GM04504 (cell line): ENCODE results near the gene TNFSF9.
"Not testable (repeated sequence)": the region's sequence is repeated elsewhere in the genome, so short reads cannot be mapped to it uniquely, and the experiment has no call there.

Source experiments
- DNase-seq: peaks from one replicate; pipeline ENCODE4 v3.0.0-alpha.2; 2012; ENCODE audit warnings: low read depth

Gene TNFSF9

DNA sequence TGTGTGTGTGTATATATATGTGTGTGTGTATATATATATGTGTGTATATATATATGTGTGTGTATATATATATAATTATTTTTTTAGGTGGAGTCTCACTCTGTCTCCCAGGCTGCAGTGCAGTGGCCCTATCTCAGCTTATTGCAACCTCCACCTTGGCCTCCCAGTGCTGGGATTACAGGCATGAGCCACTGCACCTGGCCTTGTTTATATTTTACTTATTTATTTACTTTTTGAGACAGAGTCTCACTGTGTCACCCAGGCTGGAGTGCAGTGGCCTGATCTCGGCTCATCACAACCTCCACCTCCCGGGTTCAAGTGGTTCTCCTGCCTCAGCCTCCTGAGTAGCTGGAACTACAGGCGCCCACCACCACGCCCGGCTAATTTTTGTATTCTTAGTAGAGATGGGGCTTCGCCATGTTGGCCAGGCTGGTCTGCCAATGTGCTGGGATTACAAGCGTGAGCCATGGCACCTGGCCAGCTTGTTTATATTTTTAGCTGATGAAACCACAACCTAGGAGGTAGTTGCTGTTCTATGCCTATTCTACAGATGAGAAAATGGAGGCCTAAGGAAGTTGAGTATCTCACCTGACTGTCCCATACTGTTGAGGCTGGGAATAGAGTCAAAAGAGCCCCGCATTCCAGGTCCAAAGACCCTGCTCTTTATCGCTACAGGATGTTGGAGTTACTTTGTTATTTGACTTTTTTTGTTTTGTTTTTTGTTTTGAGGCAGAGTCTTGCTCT lies 22.6 kb upstream of the TNFSF9 start:
- DNase-seq, result not testable (repeated sequence)

DNA sequence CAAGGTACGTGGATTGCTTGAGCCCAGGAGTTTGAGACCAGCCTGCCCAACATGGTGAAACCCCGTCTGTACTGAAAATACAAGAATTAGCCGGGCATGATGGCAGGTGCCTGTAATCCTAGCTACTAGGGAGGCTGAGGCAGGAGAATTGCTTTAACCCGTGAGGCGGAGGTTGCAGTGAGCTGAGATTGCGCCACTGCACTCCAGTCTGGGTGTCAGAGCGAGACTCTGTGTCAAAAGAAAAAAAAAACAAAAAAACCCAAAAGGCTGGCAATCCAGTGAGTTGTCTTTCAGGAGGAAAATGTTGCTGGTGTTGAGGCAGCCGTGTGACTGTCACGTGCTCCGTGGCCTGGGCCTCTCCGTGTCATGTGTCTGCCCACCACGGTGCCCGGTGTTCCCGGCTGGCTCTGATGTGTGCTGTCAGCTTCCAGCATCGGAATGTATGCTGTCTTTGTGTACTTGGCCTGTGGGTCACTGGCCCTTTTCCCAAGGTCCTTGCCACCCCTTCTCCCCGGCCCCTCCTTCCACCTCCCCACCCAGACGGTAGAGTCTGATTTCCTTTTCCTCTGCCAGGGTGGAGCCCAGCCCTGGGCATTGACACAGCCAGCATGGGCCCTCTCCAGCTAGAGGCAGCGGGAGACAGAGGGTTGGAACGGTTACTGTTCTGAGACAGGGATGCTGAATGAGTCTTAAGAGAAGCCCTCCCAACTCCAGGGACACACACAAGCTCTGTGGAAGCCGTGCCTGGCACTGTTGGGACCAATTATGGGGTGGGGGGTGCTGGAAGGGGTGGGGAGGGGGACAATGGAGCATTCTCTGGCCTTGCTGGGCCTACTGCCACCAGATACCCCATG lies 21.5 kb upstream of the TNFSF9 start:
- DNase-seq, result no peak

DNA sequence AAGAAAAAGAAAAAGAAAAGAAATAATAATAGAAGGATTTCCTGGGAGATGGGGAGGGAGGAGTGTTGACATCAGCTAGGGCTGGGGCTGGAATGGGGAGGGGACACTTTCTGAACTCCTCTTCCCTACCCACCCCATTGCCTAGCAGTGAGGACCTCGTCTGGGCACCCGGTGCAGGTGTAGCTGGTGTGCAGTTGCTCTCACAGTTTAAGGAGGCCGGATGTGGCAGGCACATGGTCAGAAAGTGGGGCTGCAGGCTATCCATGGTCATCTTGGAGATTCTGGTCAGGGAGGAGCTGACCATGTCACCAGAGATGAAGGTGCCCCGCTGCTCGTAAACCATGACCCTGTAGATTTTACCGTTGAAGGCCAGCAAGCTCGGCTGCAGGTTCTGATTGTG lies 20.2 kb upstream of the TNFSF9 start:
- DNase-seq, result no peak

DNA sequence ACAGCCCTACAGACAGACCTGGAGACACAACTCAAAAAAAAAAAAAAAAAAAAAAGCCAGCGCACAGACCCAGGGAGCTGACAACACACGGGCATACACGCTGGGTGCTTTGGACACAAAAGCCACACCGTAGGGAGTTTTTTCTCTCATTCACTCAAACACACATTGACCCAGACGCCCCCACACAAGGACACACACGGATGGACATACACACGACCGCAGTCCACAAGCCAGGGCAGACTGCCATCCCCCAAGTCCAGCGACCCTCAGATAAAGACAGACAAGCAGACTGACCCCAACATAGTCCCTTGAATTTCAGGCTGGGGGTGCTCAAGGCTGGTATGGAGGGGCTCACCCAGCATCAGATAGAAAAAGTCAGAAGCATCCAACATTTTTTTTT lies 16.7 kb upstream of the TNFSF9 start:
- no peak for DNase-seq

DNA sequence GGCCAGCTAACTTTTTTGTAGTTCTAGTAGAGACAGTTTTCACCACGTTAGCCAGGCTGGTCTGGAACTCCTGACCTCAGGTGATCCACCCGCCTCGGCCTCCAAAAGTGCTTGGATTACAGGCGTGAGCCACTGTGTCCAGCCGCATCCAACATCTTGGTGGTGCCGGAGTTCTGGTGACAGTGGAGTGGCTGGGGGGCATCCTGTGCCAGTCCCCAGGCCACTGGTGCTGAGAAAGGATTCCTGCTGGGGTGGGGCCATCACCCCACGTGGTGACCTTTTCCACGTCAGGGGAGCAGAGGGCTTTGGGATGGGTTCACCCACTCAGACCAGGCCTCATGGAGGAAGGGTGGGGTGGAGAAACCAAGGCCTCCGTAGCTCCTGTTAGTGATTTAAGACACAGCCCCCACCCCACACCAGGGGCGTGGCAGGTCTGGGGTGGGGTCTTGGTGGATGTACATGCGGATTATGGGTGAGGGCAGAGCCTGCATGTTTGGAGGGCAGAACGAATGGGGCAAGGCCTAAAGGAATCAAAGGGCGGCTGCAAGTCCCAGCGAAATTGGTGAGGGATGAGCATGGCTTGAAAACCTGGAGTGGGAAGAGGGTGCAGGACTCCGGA lies 15.8 kb upstream of the TNFSF9 start:
- no peak for DNase-seq

DNA sequence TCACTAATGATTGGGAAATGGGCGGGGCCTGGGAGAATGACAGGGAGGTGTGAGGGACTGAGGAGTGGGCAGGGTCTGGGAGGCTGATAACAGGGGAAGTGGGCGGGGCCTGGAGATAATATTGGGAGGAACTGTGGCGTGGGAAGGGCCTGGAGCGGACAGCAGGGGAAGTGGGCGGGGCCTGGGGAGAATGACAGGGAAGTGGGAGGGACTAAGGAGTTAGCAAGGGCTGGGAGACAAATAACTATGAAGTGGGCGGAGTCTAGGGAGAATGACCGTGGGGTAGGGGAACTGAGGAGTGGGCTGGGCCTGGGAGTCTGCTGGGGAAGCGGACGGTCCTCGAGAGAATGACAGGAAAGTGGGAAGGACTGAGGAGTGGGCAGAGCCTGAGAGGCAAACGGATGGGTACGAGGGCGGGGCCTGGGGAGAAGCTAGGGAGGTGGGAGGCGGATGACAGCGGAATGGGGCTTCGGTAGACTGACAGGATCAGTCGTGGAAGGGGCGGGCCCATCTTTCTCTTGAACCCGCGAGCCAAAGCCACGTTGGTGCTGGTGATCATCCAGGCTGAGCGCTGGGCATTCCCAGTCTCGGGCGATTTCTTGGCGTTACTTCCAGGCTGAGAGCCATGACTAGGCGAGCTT lies 14.7 kb upstream of the TNFSF9 start:
- DNase-seq, result peak; percentile 72

DNA sequence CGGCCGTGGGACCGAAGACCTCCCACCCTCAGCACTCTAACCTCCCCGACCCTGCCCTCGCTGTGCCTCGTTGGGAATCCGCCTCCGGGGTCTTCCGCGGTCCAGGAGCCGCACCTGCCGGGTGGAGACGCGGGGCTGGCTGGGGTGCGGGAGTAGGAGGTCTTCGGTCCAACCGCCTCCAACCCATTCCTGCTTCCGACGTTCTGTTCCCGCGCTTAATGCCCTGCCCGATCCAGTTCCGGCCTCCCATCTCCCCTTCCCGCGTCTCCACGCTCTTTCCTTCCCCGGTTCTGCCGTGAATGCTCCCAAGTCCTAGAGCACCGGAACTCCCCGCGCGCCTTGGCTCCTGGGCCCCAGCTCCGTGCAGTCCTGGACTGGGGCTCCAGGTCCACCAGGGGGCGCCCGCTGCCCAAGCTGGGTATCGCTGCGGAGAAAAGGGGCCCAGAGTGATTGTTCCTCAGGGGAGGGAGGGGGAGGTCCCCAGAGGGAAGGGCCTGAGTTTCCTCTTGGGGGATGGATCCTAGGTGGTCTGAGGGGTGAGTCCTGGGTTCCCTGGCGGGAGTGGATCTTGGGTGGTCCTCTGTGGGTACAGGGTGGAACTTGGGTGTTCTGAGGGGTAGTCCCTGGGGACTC lies 14.1 kb upstream of the TNFSF9 start:
- peak; percentile 59 for DNase-seq

DNA sequence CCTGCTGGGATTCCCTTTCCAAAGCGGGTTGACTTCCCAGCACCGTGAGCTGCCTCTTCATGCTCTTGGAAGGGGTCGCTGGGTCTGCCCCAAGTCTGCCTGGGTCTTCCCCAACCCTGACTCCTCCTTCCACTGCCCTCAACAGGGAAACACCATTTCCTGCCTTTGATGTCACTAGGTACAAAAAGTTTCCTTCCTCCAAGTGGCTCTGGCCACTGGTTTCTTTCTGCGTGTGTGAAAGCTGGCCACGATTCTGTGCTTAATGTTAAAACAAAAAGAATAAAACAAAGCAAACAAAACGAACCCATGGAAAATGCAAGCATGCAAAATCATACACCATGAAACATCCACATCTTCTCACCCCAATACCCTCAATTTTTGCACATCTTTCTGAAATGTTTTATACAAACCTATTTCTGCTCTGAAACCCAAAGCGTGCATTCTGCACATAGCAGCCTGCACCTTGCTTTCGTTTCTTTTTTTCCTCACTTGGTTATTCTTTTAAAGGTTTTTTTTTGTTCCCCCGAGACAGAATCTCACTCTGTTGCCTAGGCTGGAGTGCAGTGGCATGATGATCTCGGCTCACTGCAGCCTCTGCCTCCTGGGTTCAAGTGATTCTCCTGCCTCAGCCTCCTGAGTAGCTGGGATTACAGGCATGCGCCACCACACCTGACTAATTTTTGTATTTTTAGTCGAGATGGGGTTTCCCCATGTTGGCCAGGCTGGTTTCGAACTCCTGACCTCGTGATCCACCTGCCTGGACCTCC lies 12.5 kb upstream of the TNFSF9 start:
- no peak for DNase-seq

DNA sequence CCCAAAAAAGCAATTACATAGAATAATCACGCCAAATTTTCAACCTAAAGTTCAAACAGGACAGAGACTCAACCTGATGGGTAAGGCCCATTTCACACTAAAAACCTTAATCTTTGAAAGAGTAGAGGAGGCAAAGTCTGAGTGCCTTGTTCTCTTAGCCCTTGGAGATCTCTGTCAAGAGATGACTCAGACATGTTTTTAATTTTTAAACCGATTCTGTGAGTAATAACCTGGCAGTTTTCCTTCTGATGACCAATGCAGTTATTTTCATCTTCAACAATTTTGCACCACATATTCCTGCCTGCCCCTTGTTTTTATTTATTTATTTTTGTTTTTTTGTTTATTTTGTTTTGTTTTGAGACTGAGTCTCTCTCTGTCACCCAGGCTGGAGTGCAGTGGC lies 11.5 kb upstream of the TNFSF9 start:
- DNase-seq, result peak; percentile 64

DNA sequence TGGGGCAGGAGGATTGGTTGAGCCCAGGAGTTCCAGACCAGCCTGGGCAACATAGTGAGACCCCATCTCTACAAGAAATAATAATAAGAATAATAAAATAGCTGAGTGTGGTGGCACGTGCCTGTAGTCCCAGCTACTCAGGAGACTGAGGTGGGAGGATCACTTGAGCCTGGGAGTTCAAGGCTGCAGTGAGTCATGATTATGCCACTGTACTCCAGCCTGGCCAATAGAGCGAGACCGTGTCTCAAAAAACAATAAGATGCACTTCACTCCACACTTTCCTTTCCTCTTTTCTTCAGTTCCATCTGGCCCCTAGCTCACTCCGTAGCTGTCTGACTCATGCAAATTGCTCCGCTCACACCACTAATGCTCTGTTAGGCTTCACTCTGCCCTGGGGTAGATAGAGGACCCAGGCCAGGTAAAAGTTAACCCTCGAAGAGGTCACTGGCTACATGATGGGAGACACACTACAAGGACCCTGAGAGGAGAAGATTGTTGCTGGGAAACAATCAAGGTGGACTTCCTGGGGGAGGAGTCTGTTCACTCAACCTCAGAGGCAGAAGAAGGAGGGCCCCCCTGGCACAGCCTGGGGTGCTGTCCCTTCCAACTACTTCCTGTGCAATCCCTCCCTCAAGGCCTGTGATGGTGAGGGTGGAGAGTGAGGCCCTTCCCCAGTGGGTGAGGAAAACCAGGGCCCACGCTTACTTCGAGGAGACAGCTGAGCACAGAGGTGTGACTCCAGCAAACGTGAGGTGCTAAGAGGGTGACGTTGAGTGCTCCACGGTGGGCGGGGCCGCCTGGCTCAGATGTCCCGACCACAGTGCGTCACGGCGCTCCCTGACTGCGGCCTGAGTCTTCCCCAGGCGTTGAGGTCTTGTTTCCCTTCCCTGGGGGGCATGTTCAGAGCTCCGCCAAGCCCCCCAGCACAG lies 8.8 kb upstream of the TNFSF9 start:
- no peak for DNase-seq

DNA sequence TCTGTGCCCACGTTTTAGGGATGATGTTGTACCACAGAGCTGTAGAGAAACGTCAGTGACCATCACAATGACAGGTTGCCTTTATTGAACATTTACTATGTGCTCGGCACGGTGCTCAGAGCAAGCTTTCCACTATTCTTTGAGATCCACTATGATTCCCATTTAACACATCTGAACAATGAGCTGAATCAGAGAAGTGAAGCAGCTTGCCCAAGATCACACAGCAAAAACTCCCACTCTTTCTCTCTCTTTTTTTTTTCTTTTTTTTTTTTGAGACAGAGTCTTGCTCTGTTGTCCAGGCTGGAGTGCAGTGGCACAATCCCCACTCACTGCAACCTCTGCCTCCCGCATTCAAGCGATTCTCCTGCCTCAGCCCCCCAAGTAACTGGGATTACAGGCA lies 8.1 kb upstream of the TNFSF9 start:
- DNase-seq, result no peak

DNA sequence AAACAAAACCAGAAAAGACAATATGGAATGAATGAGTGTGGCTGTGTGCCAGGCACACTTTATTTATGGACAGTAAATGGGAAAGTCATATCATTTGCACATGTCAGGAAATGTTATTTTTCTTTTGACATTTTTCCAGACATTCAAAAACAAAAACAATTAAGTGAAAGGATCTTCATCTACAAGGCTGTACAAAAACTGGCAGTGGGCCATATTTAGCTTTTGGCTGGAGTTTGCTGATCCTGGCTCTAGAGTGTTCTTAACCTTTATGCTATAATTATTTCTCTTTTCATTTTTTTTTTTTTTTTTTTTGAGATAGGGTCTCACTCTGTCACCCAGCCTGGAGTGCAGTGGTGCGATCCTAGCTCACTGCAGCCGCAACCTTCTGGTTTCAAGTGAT lies 6.5 kb upstream of the TNFSF9 start:
- no peak for DNase-seq

DNA sequence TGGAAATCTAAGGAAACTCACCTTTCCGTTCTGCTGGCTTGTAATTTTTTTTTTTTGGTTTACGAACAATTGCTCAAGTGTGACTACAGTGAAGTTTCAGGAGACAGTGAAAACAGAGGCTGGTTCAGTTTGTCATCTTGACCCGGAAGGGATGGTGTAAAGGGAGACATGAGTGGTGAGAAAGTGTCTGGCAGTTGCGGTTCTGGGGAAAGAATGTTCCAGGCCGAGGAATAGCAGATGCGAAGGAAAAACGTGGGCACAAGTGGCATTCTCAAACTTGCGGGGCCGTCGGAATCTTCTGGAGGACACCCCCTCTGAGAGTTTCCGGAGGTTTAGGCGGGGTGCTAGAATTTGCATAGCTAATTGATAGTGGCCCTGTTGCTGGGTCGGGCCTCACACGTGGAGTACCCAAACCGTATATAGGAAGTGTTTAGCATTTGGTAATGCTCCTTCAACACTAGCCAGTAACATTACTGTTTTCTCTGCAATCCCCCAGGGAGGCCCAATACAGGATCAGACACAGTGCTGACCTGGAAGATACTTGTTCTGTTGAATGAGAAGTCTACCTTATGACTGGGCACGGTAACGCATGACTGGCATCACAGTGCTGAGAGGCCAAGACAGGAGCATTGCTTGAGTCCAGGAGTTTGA lies 2.8 kb upstream of the TNFSF9 start:
- no peak for DNase-seq

DNA sequence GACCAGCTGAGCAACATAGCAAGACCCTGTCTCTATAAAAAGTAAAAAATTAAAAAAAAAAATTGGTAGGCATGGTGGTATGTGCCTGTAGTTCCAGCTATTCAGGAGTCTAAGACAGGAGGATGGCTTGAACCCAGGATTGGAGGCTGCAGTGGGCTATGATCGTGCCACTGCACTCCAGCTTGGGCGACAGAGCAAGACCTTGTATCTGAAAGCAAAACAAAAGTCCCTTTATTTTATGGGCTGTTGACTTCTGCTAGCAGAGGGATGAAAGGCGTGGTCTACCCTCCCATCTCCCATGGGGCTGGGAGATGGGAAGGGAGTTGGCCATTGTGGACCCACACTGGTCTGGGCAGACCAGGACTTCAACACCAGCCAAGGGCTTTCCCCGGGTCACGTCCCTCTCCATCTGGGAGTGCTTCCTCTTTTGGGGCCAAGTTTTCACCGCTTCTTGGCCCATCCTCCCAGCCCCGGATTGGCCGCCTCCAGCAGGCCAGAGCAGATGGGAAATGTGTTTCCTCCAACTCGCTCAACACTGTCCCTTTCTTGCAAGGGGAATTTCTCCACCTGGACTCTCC lies 2.2 kb upstream of the TNFSF9 start:
- no peak for DNase-seq

DNA sequence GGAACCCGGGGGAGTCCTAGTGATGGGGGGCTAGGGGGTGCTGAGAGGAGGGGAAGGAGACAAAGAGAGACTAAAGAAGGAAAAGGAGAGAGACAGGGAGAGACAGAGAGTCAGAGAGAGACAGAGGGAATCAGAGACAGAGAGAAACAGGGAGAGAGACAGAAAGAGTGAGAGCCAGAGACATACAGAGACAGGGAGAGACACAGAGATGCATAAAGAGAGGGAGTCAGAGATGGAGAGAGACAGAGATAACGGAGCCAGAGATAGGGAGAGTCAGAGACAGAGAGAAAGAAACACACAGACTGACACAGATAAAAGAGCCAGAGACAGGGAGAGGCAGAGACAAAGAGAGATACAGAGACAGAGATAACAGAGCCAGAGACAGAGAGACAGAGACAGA lies 1.5 kb upstream of the TNFSF9 start:
- DNase-seq, result no peak

DNA sequence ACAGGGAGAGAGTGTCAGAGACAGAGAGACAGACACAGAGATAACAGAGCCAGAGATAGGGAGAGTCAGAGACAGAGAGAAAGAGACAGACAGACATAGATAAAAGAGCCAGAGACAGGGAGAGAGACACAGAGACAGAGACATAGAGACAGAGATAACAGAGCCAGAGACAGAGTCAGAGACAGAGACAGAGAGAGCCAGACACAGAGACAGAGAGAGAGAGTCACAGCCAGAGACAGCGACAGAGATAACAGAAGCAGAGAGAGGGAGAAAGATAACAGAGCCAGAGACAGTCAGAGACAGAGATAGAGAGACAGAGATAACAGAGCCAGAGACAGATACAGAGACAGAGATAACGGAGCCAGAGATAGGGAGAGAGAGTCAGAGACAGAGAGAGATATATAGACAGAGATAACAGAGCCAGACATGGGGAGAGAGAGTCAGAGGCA lies 865 bp upstream of the TNFSF9 start:
- no peak for DNase-seq

DNA sequence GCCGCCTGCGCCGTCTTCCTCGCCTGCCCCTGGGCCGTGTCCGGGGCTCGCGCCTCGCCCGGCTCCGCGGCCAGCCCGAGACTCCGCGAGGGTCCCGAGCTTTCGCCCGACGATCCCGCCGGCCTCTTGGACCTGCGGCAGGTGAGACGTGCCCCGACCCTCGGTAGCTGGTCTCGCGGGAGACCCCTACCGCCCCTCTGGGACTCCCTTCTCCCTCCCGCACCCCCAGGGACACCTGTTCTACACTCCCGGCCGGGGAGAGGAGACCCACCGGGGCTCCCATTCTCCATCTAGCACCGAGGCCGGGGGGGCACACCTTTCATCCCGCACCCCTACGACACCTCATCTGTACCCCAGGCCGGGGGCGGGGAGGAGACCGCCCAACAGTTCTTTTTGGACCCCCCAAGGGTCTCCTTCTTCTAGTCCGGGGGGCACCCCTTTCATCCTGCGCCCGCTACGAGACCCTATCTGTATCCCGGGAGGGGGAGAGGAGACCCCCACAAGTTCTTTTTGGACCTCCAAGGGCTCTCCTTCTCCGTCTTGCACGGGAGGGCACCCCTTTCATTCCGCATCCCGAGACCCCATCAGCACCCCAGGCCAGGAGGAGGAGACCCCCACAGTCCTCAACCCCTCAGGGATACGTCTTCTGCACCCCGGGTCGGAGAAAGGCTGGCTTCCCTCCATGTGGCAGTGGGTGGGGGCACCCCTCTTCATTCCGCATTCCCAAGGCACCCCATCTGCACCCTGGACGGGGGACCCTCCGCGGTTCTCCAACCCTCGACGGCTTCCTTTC lies 533 bp downstream of the TNFSF9 start:
- DNase-seq, result no peak

DNA sequence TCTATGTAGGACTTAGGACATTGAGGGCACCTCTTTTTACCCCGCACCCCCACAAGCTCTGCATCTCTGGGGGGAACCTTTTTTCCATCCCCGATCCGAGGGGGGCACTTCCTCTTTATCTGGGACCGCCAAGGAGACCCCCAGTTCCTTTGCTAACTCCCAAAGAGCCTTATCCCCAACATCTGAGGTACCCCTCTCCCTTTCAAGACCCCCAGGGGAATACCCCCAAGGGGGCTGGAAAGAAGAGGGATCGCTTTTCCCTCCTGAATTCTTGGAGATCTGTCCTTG lies 1.1 kb downstream of the TNFSF9 start:
- DNase-seq, result no peak
